BE2C (cell line): ENCODE measurements around the gene CLIC3.

Experiments used
- DNase-seq: peaks from one replicate; pipeline ENCODE4 v3.0.0-alpha.2; 2020
- H3K27me3 ChIP-seq: fragments of 250-450 bp; sonication (Bioruptor Pico); 2 replicates; pipeline ENCODE4 v1.5.1; 2020; ENCODE audit warnings: mild to moderate bottlenecking
- H3K36me3 ChIP-seq: fragments of 250-450 bp; sonication (Bioruptor Pico); 2 replicates; pipeline ENCODE4 v1.5.1; 2020; ENCODE audit warnings: mild to moderate bottlenecking
- H3K4me1 ChIP-seq: fragments of 250-450 bp; sonication (Bioruptor Pico); 2 replicates; pipeline ENCODE4 v1.5.1; 2020
- H3K4me3 ChIP-seq: 2 replicates; pipeline ENCODE4 v1.5.1; 2011; ENCODE audit warnings: low read depth, low read length
- H3K9me3 ChIP-seq: fragments of 250-450 bp; sonication (Bioruptor Pico); 2 replicates; pipeline ENCODE4 v1.5.1; 2020
- TF ChIP-seq, protein P1 (sequence below): IDR thresholded peaks from 2 replicates; pipeline ENCODE4 v1.5.1; 2012; ENCODE audit warnings: mild to moderate bottlenecking, low read depth, low read length

CLIC3 gene

DNA sequence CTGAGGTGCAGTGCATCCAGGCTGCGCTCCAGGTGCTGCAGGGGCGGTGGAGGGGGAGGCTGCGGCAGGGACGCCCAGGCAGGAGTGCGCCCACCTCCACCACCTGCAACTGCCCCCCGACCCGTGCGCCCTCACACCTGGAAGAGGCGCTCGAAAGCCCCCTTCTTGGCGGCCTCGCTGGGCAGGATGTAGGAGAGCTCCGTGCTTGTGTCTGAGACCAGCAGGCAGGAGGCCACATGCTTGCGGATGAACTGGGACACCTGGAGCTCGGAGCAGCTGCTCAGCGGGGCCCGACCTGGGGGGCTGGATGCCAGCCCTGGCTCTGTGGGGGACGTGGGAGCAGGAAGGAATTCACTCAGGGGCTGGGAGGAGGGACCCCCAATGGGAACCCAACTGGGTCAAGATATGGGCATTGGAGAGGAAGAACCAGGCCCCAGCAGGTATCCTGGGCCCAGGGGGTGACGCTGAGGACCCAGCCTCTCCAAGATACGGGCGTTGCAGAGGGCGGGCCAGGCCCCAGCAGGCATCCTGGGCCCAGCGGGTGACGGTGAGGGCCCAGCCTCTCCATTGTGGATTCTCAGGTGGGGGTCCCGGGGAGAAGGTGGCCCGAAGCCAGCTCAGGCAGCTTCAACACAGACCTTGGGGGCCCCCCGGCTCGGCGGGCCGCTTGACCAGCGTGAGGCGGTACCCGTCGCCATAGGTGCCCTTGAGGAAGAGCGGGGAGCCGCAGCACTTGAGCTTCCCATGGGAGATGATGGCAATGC, 18.6 kb upstream of the CLIC3 start:
- Histone ChIP-seq H3K36me3 (peaks cover 33% of the 10 kb centered on the region), H3K4me1 (no peaks in the 10 kb centered on the region), H3K4me3 (no peak overlapping the region), H3K27me3 (no peaks in the 10 kb centered on the region), H3K9me3 (no peaks in the 10 kb centered on the region)
- DNase-seq, result no peak
- TF ChIP-seq, protein P1, sequence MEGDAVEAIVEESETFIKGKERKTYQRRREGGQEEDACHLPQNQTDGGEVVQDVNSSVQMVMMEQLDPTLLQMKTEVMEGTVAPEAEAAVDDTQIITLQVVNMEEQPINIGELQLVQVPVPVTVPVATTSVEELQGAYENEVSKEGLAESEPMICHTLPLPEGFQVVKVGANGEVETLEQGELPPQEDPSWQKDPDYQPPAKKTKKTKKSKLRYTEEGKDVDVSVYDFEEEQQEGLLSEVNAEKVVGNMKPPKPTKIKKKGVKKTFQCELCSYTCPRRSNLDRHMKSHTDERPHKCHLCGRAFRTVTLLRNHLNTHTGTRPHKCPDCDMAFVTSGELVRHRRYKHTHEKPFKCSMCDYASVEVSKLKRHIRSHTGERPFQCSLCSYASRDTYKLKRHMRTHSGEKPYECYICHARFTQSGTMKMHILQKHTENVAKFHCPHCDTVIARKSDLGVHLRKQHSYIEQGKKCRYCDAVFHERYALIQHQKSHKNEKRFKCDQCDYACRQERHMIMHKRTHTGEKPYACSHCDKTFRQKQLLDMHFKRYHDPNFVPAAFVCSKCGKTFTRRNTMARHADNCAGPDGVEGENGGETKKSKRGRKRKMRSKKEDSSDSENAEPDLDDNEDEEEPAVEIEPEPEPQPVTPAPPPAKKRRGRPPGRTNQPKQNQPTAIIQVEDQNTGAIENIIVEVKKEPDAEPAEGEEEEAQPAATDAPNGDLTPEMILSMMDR, result no peak

DNA sequence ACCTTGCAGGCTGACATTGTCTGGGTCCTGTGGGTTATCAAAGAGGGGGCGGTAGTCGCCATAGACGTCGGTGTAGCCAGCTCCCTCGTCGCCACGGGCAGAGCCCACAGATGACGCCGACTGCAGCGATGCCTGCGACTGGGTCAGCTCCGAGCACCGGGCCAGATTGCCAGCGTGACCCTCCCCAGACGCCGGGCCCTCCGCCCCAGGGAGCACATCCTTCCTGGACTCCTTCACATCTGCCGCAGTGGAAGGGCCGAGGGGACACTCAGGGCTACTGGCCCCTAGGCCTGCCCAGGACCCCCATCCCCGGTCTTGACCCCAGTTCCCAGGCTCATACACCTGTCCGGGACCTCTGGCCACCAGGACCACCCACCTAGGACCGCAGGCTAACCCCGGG, 17.8 kb upstream of the CLIC3 start:
- TF ChIP-seq, protein P1, result no peak
- Histone ChIP-seq H3K4me1 (no peaks in the 10 kb centered on the region), H3K4me3 (no peak overlapping the region), H3K36me3 (peaks cover 33% of the 10 kb centered on the region), H3K27me3 (no peaks in the 10 kb centered on the region), H3K9me3 (no peaks in the 10 kb centered on the region)
- no peak for DNase-seq

DNA sequence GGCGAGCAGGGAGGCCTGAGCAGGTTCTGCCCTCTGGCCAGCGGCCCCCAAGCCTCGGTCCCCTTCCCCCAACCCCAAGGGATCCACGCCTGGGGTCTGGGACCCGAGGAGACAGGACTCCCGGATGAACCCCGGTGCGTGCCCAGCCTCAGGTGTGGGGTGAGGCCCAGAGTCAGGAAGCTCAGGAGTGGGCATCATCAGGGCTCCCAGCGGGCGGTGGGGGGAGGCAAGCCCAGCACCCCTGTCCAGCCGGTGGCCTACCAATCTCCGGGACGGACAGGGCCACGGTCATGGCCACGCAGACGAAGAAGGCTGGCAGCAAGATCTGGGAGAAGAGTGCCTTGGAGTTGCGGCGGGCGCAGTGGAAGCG, 17.2 kb upstream of the CLIC3 start:
- H3K36me3 ChIP-seq, result peaks cover 33% of the 10 kb centered on the region
- TF ChIP-seq, protein P1, result no peak
- H3K4me1 ChIP-seq, result no peaks in the 10 kb centered on the region
- no peaks in the 10 kb centered on the region for H3K27me3 ChIP-seq
- H3K9me3 ChIP-seq, result no peaks in the 10 kb centered on the region
- H3K4me3 ChIP-seq, result no peak overlapping the region
- no peak for DNase-seq

DNA sequence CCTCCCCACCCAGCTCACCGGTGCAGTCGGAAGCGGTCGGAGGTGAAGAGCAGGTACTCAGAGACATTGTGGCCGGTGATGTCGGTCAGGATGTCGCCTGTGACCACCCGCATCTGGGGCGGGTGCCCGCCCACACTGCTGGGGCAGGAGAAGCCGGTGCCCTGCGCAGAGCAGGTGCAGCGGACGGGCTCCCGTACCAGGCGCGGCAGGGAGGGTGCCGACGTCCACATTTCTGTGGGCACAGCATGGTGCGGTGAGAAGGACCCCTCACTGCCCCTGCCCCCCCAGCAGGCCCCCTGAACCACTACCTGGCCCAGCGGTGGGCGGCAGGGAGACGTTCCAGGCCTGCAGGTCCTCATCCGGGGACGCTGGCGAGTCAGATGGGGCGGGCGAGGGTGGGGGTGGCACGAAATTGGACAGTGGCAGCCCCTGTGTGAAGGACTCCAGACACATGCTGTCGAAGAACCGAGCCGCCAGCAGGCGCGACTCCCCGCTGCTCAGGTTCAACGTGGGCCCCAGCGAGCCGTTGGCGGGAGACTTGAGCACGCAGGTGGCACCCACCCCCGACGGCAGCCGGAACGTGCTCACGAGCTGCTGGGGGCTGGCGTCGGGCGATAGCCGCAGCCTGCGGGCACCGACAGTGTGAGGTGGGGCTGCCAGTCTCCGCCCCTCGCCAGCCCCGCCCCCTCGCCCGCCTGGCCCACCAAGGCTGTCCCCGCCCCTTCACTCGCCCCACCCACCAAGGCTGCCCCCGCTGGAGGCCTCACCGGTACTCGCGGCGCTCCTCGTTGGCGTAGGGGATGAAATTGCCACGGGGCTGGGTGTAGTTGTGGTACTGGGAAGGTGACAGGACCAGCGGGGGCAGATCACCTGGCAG, 16.6 kb upstream of the CLIC3 start:
- Histone ChIP-seq H3K27me3 (no peaks in the 10 kb centered on the region), H3K4me1 (no peaks in the 10 kb centered on the region), H3K4me3 (no peak overlapping the region), H3K9me3 (no peaks in the 10 kb centered on the region), H3K36me3 (peaks cover 33% of the 10 kb centered on the region)
- TF ChIP-seq, protein P1, result no peak
- DNase-seq, result no peak

DNA sequence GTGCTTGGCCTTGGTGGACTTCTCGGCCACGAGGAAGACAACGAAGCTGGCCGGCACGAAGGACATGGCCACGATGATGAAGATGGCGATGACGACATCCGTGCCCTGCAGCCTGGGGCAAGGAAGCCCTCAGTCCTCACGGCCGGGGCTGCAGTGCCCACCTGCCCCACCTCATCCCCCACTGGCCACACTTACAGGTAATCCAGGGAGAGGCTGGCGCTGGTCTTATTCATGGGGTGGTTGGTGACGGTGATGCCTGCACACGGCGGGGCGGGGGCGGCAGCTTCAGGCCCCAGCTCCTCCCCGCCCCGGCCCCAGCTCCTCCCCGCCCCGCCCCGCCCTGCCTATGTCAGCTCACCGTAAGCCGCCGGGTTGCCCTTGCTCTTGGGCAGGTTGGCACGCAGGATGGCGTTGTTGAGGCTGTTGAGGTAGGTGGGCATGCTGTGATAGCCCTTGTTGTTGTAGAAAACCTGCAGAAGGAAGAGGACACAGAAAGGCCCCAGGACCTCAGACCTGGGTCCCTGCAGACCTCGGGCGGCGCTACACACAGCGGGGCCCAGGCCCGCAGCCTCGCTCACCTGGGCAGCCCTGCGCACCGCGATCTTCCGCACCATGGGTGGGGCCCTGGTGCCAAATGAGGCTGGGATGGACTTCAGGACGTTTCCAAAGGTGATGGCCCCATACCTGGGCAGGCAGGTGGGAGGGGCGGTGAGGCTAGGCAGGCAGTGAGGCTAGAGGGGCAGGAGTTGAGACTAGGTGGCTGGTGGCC, 15.7 kb upstream of the CLIC3 start:
- H3K36me3 ChIP-seq, result peaks cover 27% of the 10 kb centered on the region

More for the DNA sequence above, 15.7 kb upstream of the CLIC3 start:
- H3K4me3 ChIP-seq, result no peak overlapping the region
- no peaks in the 10 kb centered on the region for H3K27me3 ChIP-seq
- H3K9me3 ChIP-seq, result no peaks in the 10 kb centered on the region
- H3K4me1 ChIP-seq, result no peaks in the 10 kb centered on the region
- no peak for DNase-seq
- TF ChIP-seq, protein P1, result no peak
